ENCODE results near the gene CERK. TPM values are rescaled to one million over a fixed set of nuclear protein-coding genes. Genes with fewer than 3 reads are reported as not detected.
A peak's percentile ranks its signal among the peaks of the same experiment; 100 is the strongest.

Gene CERK
- polyA plus RNA-seq, 1 donor: 82.3 TPM

DNA sequence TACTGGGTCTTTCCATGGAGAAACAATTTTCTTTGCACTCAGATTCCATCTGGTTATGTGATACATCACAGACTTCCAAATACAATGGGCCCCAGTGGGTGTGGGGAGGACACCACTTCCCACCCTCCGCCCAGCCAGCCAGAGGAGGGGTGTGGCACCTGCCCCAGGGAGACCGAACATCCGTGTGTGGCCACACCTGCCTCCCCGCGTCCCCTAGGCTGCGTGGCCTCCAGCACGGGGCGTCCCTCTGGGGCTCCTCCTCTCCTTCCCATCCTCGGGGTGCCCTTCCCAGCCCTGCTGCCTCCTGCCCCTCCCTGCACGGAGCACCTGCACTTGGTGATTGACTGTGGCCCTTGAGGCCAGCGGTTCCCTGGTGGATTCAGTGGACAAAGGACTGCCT, 49.1 kb downstream of the CERK start:
- Histone ChIP-seq H3K27me3 (ENCODE audit: control insufficient read depth, insufficient read depth, low read length) (no peaks in the 10 kb centered on the region), H3K27ac (ENCODE audit: low read length) (no peak overlapping the region), H3K36me3 (ENCODE audit: control insufficient read depth, insufficient read depth, low read length) (peaks cover 64% of the 10 kb centered on the region), H3K4me1 (ENCODE audit: control insufficient read depth, insufficient read depth, low read length) (peaks cover 22% of the 10 kb centered on the region), H3K9me3 (ENCODE audit: control insufficient read depth, low read depth, low read length) (no peaks in the 10 kb centered on the region), H3K4me3 (ENCODE audit: low read length) (no peak overlapping the region)
- DNase-seq: peak; percentile 44 to 47
- WGBS (ENCODE audit: insufficient coverage, low lambda C conversion rate): no CpG with 5 or more reads among the region's 11 CpGs

DNA sequence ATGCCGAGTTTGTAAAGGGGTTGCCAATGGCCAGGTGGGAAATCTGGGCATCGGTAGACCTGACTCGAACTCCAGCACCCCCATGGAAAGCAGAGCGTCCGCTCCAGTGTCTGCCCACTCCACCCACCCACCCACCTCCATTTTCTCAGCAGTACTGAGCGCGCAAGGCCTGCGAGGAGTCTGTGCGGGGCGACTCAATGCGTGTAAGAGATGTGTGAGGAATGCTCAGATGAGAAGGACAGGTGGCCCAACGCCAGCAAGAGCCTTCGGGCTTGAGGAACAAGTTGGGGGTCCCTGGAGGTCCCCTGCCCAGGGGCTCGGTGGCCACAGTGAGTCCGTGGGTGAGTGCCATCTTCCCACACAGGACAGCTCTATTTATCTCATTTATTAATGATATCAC, 50.6 kb downstream of the CERK start:
- Histone ChIP-seq H3K4me1 (ENCODE audit: control insufficient read depth, insufficient read depth, low read length) (peaks cover 22% of the 10 kb centered on the region), H3K27ac (ENCODE audit: low read length) (no peak overlapping the region)

GRCh38 chr22:46687048-46687444, 51.0 kb downstream of the CERK start:
- no peak for DNase-seq
- WGBS (ENCODE audit: insufficient coverage, low lambda C conversion rate): no CpG with 5 or more reads among the region's 15 CpGs
- H3K36me3 ChIP-seq (ENCODE audit: control insufficient read depth, insufficient read depth, low read length): peaks cover 58% of the 10 kb centered on the region
- no peak overlapping the region for H3K4me3 ChIP-seq (ENCODE audit: low read length)
- H3K4me1 ChIP-seq (ENCODE audit: control insufficient read depth, insufficient read depth, low read length): peaks cover 22% of the 10 kb centered on the region
- no peak overlapping the region for H3K27ac ChIP-seq (ENCODE audit: low read length)
- H3K9me3 ChIP-seq (ENCODE audit: control insufficient read depth, low read depth, low read length): no peaks in the 10 kb centered on the region
- no peaks in the 10 kb centered on the region for H3K27me3 ChIP-seq (ENCODE audit: control insufficient read depth, insufficient read depth, low read length)

More for the DNA sequence above, 50.6 kb downstream of the CERK start:
- WGBS (ENCODE audit: insufficient coverage, low lambda C conversion rate): no CpG with 5 or more reads among the region's 15 CpGs
- DNase-seq: no peak
- Histone ChIP-seq H3K9me3 (ENCODE audit: control insufficient read depth, low read depth, low read length) (no peaks in the 10 kb centered on the region), H3K4me3 (ENCODE audit: low read length) (no peak overlapping the region), H3K36me3 (ENCODE audit: control insufficient read depth, insufficient read depth, low read length) (peaks cover 56% of the 10 kb centered on the region), H3K27me3 (ENCODE audit: control insufficient read depth, insufficient read depth, low read length) (no peaks in the 10 kb centered on the region)

- Histone ChIP-seq H3K4me3 (ENCODE audit: low read length) (no peak overlapping the region), H3K36me3 (ENCODE audit: control insufficient read depth, insufficient read depth, low read length) (peaks cover 54% of the 10 kb centered on the region)
- peak in 1 of 2 donors; percentile 46 for DNase-seq
Measured at GRCh38 chr22:46686221-46687047, 51.6 kb downstream of the CERK start.

DNA sequence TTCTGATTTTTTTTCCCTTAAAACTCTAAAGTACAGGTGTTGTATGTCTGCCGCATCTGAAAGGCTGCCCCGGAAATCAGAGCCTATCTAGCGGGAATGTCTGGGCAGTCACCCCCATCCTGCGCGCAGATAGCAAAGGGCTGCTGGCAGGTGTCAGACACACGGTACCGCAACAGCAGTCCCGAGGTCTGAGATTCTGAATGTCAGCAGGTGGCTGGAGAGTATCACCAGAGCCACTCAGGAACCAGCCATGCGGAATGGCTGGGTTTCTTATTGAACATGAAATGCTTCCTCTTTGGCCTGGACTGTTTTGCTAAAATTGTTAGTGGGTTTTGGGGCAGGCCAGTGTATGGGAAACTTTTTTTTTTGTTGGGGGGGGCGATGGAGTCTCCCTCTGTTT, 53.3 kb downstream of the CERK start:
- Histone ChIP-seq H3K36me3 (ENCODE audit: control insufficient read depth, insufficient read depth, low read length) (peaks cover 43% of the 10 kb centered on the region), H3K27me3 (ENCODE audit: control insufficient read depth, insufficient read depth, low read length) (no peaks in the 10 kb centered on the region), H3K27ac (ENCODE audit: low read length) (peak overlapping the region; percentile 78), H3K4me3 (ENCODE audit: low read length) (no peak overlapping the region), H3K4me1 (ENCODE audit: control insufficient read depth, insufficient read depth, low read length) (peaks cover 22% of the 10 kb centered on the region), H3K9me3 (ENCODE audit: control insufficient read depth, low read depth, low read length) (no peaks in the 10 kb centered on the region)
- WGBS (ENCODE audit: insufficient coverage, low lambda C conversion rate): no CpG with 5 or more reads among the region's 10 CpGs
- DNase-seq: peak in 1 of 2 donors; percentile 57

More at GRCh38 chr22:46686221-46687047, 51.6 kb downstream of the CERK start:
- WGBS (ENCODE audit: insufficient coverage, low lambda C conversion rate): 88% methylated on average over 5 of the region's 33 CpGs
- Histone ChIP-seq H3K27ac (ENCODE audit: low read length) (peak overlapping the region; percentile 78), H3K9me3 (ENCODE audit: control insufficient read depth, low read depth, low read length) (no peaks in the 10 kb centered on the region), H3K27me3 (ENCODE audit: control insufficient read depth, insufficient read depth, low read length) (no peaks in the 10 kb centered on the region), H3K4me1 (ENCODE audit: control insufficient read depth, insufficient read depth, low read length) (peaks cover 22% of the 10 kb centered on the region)

GRCh38 chr22:46682011-46682731, 55.9 kb downstream of the CERK start:
- Histone ChIP-seq H3K9me3 (ENCODE audit: control insufficient read depth, low read depth, low read length) (peaks cover 7% of the 10 kb centered on the region), H3K36me3 (ENCODE audit: control insufficient read depth, insufficient read depth, low read length) (peaks cover 39% of the 10 kb centered on the region), H3K27me3 (ENCODE audit: control insufficient read depth, insufficient read depth, low read length) (no peaks in the 10 kb centered on the region), H3K4me1 (ENCODE audit: control insufficient read depth, insufficient read depth, low read length) (peaks cover 22% of the 10 kb centered on the region), H3K27ac (ENCODE audit: low read length) (no peak overlapping the region), H3K4me3 (ENCODE audit: low read length) (no peak overlapping the region)
- DNase-seq: no peak
- 100% methylated on average over 1 of the region's 19 CpGs for WGBS (ENCODE audit: insufficient coverage, low lambda C conversion rate)

DNA sequence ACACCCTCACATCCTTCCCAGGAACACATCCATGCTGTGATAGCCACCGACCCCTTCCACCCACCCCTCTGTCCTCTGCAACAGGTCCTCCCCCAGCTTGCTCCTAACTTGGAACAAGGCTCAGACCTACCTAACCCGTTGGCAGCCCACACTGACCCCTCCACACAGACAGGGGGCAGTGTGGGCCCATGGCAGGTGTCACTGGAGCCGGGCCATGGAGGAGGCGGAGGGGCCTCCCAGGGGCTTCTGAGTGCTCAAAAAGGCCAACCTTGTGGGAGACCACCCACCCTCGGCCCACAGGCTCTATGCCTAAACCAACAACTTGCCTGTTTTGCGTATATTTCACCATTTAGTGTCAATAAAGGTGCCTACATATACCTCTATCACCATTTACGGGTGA, 57.0 kb downstream of the CERK start:
- DNase-seq: no peak
- H3K4me3 ChIP-seq (ENCODE audit: low read length): no peak overlapping the region
- H3K4me1 ChIP-seq (ENCODE audit: control insufficient read depth, insufficient read depth, low read length): peaks cover 14% of the 10 kb centered on the region
- H3K9me3 ChIP-seq (ENCODE audit: control insufficient read depth, low read depth, low read length): peaks cover 7% of the 10 kb centered on the region
- WGBS (ENCODE audit: insufficient coverage, low lambda C conversion rate): 93% methylated on average over 2 of the region's 7 CpGs
- no peak overlapping the region for H3K27ac ChIP-seq (ENCODE audit: low read length)
- H3K36me3 ChIP-seq (ENCODE audit: control insufficient read depth, insufficient read depth, low read length): peaks cover 39% of the 10 kb centered on the region
- H3K27me3 ChIP-seq (ENCODE audit: control insufficient read depth, insufficient read depth, low read length): no peaks in the 10 kb centered on the region

- no peak overlapping the region for H3K27ac ChIP-seq (ENCODE audit: low read length)
- H3K4me3 ChIP-seq (ENCODE audit: low read length): no peak overlapping the region
- H3K36me3 ChIP-seq (ENCODE audit: control insufficient read depth, insufficient read depth, low read length): peaks cover 49% of the 10 kb centered on the region
- peaks cover 3% of the 10 kb centered on the region for H3K4me1 ChIP-seq (ENCODE audit: control insufficient read depth, insufficient read depth, low read length)
- peaks cover 7% of the 10 kb centered on the region for H3K9me3 ChIP-seq (ENCODE audit: control insufficient read depth, low read depth, low read length)
- no CpG with 5 or more reads among the region's 16 CpGs for WGBS (ENCODE audit: insufficient coverage, low lambda C conversion rate)
- DNase-seq: no peak
- H3K27me3 ChIP-seq (ENCODE audit: control insufficient read depth, insufficient read depth, low read length): no peaks in the 10 kb centered on the region
Measured at GRCh38 chr22:46679706-46680269, 58.3 kb downstream of the CERK start.

DNA sequence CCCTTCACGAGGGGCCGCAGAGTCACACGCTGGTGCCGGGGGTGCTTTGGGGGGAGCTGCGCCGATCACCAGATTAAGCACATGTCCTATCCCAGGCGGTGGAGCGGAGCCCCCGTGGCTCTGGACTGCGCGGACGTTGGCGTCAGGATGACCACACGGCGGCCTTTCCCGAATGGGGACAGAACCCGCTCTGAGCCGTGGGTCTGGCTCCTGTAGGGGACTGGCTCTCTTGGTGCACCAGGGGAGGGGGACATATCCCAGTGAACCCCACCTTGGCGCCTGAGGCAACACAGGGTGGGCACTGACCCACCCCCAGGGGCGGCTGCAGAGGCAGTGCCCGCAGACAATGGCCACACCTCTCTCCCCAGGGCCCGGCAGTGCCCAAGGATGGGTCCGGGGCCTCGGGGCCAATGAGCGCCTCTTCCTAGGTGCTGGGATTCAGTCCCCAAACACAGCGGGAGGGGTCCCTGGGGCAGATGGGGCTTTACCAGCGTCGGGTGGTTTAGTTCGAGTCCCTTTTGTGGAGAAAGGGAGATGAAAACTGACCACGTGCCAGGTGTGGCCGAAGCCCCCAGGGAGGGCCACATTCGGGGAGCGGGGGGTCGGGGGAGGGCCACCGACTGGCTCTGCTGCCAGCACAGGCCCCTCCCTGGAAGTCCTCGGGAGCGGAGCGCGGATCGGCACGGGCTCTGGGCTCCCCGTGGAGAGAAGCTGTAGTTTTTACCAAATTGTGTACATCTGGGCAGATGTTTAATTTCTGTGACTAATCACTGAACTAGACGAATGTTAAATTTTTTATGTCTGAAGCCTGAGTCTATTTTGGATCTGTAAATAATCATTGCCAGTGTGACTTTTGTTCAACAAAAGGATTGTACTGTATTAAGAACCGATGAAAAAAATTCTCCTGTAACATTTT, 59.0 kb downstream of the CERK start:
- WGBS (ENCODE audit: insufficient coverage, low lambda C conversion rate): 62% methylated on average over 2 of the region's 44 CpGs
- no peak overlapping the region for H3K27ac ChIP-seq (ENCODE audit: low read length)
- DNase-seq: no peak

More for the DNA sequence above, 59.0 kb downstream of the CERK start:
- H3K27me3 ChIP-seq (ENCODE audit: control insufficient read depth, insufficient read depth, low read length): no peaks in the 10 kb centered on the region
- H3K4me1 ChIP-seq (ENCODE audit: control insufficient read depth, insufficient read depth, low read length): peaks cover under 1% of the 10 kb centered on the region
- H3K36me3 ChIP-seq (ENCODE audit: control insufficient read depth, insufficient read depth, low read length): peaks cover 56% of the 10 kb centered on the region
- H3K4me3 ChIP-seq (ENCODE audit: low read length): no peak overlapping the region
- H3K9me3 ChIP-seq (ENCODE audit: control insufficient read depth, low read depth, low read length): peaks cover 7% of the 10 kb centered on the region

Measured in large intestine (tissue), 3 donors.